CD4-positive, alpha-beta T cell treated with Interleukin-17A for 4 hours (primary cell): ENCODE measurements around the gene ZNF366.

Source experiments
- DNase-seq: peaks from one replicate; pipeline ENCODE4 v3.0.0-alpha.2; 2020; ENCODE audit warnings: mixed read lengths

The ZNF366 gene

GRCh38 chr5:72402381-72402890, 104.8 kb downstream of the ZNF366 start:
- no peak for DNase-seq

GRCh38 chr5:72400950-72401349, 106.3 kb downstream of the ZNF366 start:
- no peak for DNase-seq

DNA sequence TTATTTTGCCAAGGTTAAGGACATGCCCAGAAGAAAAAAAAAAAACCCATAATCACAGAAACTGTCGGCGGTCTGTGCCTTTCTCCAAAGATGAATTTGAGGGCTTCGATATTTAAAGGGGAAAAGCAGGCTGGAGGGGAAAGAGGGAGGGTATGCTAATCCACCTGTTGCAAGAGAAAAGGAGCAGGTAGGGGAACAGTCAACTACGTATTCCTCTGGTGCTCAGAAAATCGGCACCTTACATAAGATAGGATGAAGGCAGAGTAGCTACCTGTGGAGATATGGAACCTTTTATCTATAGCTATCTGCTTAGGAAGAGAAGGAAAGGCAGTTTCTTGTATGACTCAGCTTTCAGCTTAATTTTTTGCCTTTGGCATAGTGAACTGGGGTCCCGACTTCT, 109.4 kb downstream of the ZNF366 start:
- DNase-seq = no peak

DNA sequence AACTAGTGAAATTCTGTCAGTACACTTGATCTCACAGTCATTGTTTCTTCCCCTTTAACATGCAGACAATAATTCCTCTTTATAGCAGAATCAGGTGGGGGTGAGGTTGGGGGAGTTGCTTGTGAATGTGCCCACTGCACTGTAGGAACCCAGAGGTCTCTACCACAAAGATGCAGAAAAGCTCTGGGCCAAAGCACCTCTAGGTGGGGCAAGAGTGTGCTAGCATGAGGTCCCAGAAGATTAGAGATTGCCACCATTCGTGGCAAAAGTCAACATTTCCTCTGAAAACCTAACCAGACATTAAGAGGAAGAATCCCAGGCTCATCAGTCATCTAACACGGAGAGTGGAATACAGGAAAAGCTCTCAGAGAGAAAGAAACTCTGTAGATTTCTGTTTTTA, 112.5 kb downstream of the ZNF366 start:
- no peak for DNase-seq

DNA sequence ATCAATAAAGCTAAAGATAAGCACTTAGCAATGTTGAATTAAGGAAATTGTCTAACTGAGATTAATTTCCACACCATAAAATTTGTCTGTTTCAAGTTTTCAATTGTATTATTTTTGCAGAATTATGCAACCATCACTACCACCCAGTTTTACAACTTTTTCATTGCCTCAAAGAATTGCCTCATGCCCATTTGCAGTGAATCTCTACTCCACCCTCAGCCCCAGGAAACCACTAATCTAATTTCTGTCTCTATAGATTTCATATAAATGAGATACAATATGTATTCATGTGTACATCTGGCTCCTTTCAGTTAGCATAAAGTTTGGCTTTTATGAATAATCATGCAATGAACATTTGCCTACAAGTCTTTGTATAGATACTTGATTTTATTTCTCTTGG, 114.2 kb downstream of the ZNF366 start:
- DNase-seq = no peak
